ENCODE data around the gene CEACAM19. TPM values are rescaled to one million over a fixed set of nuclear protein-coding genes. Genes with fewer than 3 reads are reported as not detected.

The CEACAM19 gene
- total and polyA plus RNA-seq, 2 of the 13 experiments (the other 11 are each of a cell fraction or from before 2014, with no cell fraction given), result 1.3 to 4.0 TPM

- no peak for TF ChIP-seq ZNF253 (CRISPR knock-in tag; IDR thresholded peaks at IDR 0.05; ENCODE audit: borderline replicate concordance)
- no peak for TF ChIP-seq CBX2 (IDR thresholded peaks at IDR 0.05; ENCODE audit: low read depth, low read length)
- TF ChIP-seq CBX2 (CRISPR knock-in tag; IDR thresholded peaks at IDR 0.05; ENCODE audit: low read depth), result no peak
- no peak for TF ChIP-seq SMYD3 (CRISPR knock-in tag; IDR thresholded peaks at IDR 0.05)
- TF ChIP-seq RFXAP (CRISPR knock-in tag; IDR thresholded peaks at IDR 0.05; ENCODE audit: borderline replicate concordance), result no peak
- TF ChIP-seq GATAD1 (CRISPR knock-in tag; IDR thresholded peaks at IDR 0.05), result no peak
- TF ChIP-seq ZNF317 (CRISPR knock-in tag; IDR thresholded peaks at IDR 0.05), result no peak
- TF ChIP-seq MED1 (CRISPR knock-in tag; IDR thresholded peaks at IDR 0.05), result no peak
- TF ChIP-seq DBP (CRISPR knock-in tag; IDR thresholded peaks at IDR 0.05; ENCODE audit: not compliant biosample characterization), result no peak
- no peak for TF ChIP-seq ZNF292 (CRISPR knock-in tag; IDR thresholded peaks at IDR 0.05; ENCODE audit: borderline replicate concordance, low read depth)
- no peak for TF ChIP-seq ZGPAT (CRISPR knock-in tag; IDR thresholded peaks at IDR 0.05)
- no peak for TF ChIP-seq RFX1 (IDR thresholded peaks at IDR 0.05)
- no peak for TF ChIP-seq ZNF232 (CRISPR knock-in tag; IDR thresholded peaks at IDR 0.05; ENCODE audit: borderline replicate concordance)
- TF ChIP-seq MLX (CRISPR knock-in tag; IDR thresholded peaks at IDR 0.05), result no peak
- TF ChIP-seq CEBPG (CRISPR knock-in tag; IDR thresholded peaks at IDR 0.05), result no peak
- no peak for TF ChIP-seq MLXIP (CRISPR knock-in tag; IDR thresholded peaks at IDR 0.05; ENCODE audit: borderline replicate concordance)
- TF ChIP-seq ZNF598 (CRISPR knock-in tag; IDR thresholded peaks at IDR 0.05; ENCODE audit: borderline replicate concordance), result no peak
Measured at GRCh38 chr19:44644402-44645016, 26.8 kb upstream of the CEACAM19 start (continued).
